ENCODE results near the gene TMEM272. TPM values are rescaled to one million over a fixed set of nuclear protein-coding genes. Genes with fewer than 3 reads are reported as not detected.

The TMEM272 gene
- total RNA-seq, 1 donor from 2014 or later = not detected

DNA sequence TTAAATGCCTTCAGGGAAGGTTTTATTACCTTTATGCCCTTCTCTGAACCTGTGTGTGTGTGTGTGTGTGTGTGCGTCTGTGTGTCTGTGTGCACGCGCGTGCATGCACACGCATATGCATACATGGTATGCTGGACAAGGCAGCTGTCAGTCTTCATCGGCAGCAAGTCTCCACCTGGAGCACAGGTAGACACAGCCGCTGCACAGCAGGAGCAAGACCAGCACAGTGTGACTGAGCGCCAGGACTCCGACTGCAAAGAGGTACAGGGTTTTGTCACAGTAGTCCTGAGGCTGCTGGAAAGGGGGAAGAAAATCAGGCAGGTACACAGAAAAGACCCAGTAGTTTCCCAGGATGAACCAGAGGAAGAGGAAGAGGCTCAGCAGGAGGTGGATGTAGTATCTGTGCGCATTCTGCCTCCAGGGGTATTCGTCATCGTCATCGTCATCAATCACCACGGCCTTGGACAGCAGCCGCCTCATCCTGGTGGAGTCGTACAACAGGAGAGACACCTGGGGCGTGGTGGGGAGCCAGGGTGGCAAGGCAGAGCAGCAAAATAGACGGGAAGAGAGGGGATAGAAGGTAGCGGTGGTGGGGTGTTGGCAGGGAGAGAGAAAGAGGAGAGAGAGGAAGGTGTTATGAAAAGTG, 28.2 kb downstream of the TMEM272 start:
- Mint-ChIP-seq H3K4me3 (no peak overlapping the region), H3K9me3 (no peaks in the 10 kb centered on the region), H3K27me3 (no peaks in the 10 kb centered on the region), H3K4me1 (peaks cover 52% of the 10 kb centered on the region), H3K27ac (no peak overlapping the region), H3K36me3 (ENCODE audit: low read depth) (no peaks in the 10 kb centered on the region)
- TF ChIP-seq CTCF (IDR thresholded peaks at IDR 0.05) = no peak
- CTCF ChIA-PET = interaction anchor here (1.3 to 4.1 kb wide), 8 partner anchors 10 to 634 kb away, joined by 3 to 56 read pairs (median 10); no protein-coding TSS in a partner anchor
- ATAC-seq (ENCODE audit: low read depth) (no peak), DNase-seq (no peak)
- intact Hi-C loops (cut with micrococcal nuclease) = loop anchor here (5.0 kb wide), 1 partner anchor 636 kb away; the partner anchor contains the start of gene VPS36
- POLR2A ChIA-PET = interaction anchor here (1.8 to 2.3 kb wide), 2 partner anchors 13 to 16 kb away, joined by 6 read pairs; no protein-coding TSS in a partner anchor

- TF ChIP-seq CTCF (IDR thresholded peaks at IDR 0.05) = no peak
- Mint-ChIP-seq H3K4me3 (no peak overlapping the region), H3K36me3 (ENCODE audit: low read depth) (no peaks in the 10 kb centered on the region), H3K4me1 (peaks cover 51% of the 10 kb centered on the region), H3K27ac (no peak overlapping the region), H3K27me3 (no peaks in the 10 kb centered on the region), H3K9me3 (no peaks in the 10 kb centered on the region)
- ATAC-seq (ENCODE audit: low read depth) (no peak), DNase-seq (no peak)
- ChIA-PET POLR2A (interaction anchor here (0.9 to 2.3 kb wide), 6 partner anchors 9 to 343 kb away, joined by 3 to 6 read pairs (median 4); partner anchors contain the start of genes ALG11 and NEK3), CTCF (interaction anchor here (0.7 to 4.1 kb wide), 25 partner anchors 9 to 635 kb away, joined by 3 to 56 read pairs (median 4); no protein-coding TSS in a partner anchor)
- intact Hi-C loops (cut with micrococcal nuclease) = loop anchor here (1.0 to 5.0 kb wide), 8 partner anchors 12 to 636 kb away; partner anchors contain the start of genes ALG11, DHRS12 and VPS36
These were observed 29.1 kb downstream of the TMEM272 start for GRCh38 chr13:51815848-51816247.

DNA sequence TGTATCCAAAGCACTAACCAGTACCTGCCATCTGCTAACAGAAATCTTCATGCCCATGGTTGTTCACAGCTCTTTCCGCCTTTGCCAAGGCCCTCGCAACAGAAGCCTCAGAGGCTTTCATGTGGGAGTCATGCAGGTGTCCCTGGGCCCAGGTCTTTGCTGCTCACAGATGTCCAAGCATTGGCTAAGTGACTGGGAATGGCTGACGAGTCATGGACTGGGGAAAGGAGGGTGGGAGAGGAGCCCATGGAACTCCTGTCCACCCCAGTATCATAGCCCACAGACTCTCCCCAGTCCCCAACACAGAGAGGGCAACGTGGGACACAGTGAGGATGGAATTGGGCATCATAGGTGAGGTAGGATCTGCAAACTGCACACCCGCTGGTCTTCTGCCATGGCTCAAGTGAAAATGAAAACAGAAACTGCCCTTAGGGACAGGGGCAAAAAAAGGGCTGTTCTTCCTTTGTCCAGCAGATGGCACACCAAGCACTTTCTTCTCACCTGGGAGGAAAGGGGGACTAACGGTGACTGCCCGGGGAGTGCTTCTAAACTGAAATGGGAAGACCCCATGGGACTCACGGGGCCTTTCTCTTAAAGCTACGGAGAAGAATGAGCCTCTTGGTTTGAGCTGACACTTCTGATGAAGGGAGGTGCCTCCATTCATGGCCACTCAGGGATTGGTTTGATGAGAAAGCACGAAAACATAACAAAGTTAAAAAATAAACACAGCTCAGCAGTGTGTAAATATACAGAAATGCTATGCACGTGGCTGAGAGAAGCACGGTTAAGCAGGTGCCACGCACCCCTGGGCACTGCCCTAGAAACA, 29.9 kb downstream of the TMEM272 start:
- Mint-ChIP-seq H3K4me3 (peak overlapping the region; percentile 57), H3K9me3 (no peaks in the 10 kb centered on the region), H3K27me3 (no peaks in the 10 kb centered on the region), H3K4me1 (peaks cover 44% of the 10 kb centered on the region), H3K36me3 (ENCODE audit: low read depth) (no peaks in the 10 kb centered on the region), H3K27ac (peak overlapping the region; percentile 56)
- ATAC-seq (ENCODE audit: low read depth) (peak; percentile 84), DNase-seq (peak; percentile 56)
- CTCF ChIA-PET = interaction anchor here (0.7 to 4.1 kb wide), 27 partner anchors 9 to 636 kb away, joined by 3 to 56 read pairs (median 4); no protein-coding TSS in a partner anchor
- POLR2A ChIA-PET = interaction anchor here (0.9 to 2.3 kb wide), 7 partner anchors 8 to 344 kb away, joined by 3 to 6 read pairs (median 4); partner anchors contain the start of genes ALG11 and NEK3
- TF ChIP-seq CTCF (IDR thresholded peaks at IDR 0.05) = peak; percentile 46
- intact Hi-C loops (cut with micrococcal nuclease) = loop anchor here (1.0 to 5.0 kb wide), 8 partner anchors 11 to 637 kb away; partner anchors contain the start of genes ALG11, DHRS12 and VPS36

DNA sequence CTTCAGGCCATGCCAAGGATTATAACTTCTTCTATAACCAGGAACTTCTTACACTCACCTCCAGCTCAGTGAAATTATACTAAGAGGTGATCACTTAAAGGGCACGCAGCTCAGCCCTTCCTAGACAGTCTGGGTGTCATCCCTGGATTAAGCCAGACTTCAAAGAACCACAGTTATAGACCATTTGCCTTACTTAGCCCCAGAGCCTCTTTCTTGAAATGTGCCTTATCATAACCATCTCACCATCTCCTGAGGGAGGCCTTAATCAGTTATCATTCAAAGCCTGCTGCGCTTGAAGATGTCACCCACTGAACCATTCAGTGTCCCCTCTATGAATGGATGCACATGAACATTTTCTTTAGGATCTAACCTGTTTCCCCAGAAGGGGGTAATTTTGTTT, 30.9 kb downstream of the TMEM272 start:
- Mint-ChIP-seq H3K9me3 (no peaks in the 10 kb centered on the region), H3K36me3 (ENCODE audit: low read depth) (no peaks in the 10 kb centered on the region), H3K27me3 (no peaks in the 10 kb centered on the region), H3K4me3 (no peak overlapping the region), H3K4me1 (peaks cover 35% of the 10 kb centered on the region), H3K27ac (no peak overlapping the region)
- TF ChIP-seq CTCF (IDR thresholded peaks at IDR 0.05) = no peak
- intact Hi-C loops (cut with micrococcal nuclease) = loop anchor here (2.0 kb wide), 2 partner anchors 199 to 423 kb away; partner anchors contain the start of gene ALG11
- CTCF ChIA-PET = interaction anchor here (0.6 to 4.1 kb wide), 7 partner anchors 8 to 55 kb away, joined by 3 to 56 read pairs (median 11); no protein-coding TSS in a partner anchor
- POLR2A ChIA-PET = interaction anchor here (0.6 to 2.3 kb wide), 4 partner anchors 11 to 361 kb away, joined by 3 to 6 read pairs (median 4); partner anchors contain the start of gene INTS6
- DNase-seq = no peak
- no peak for ATAC-seq (ENCODE audit: low read depth)

All from activated B cell treated with CpG ODN at 0.5 μM for 24 hours (primary cell).